ENCODE results near the gene EEF1G. TPM values are rescaled to one million over a fixed set of nuclear protein-coding genes. Genes with fewer than 3 reads are reported as not detected.

The EEF1G gene
- total and polyA plus RNA-seq, 2 of the 13 experiments (the other 11 are each of a cell fraction or from before 2014, with no cell fraction given): 1,787 to 2,144 TPM

DNA sequence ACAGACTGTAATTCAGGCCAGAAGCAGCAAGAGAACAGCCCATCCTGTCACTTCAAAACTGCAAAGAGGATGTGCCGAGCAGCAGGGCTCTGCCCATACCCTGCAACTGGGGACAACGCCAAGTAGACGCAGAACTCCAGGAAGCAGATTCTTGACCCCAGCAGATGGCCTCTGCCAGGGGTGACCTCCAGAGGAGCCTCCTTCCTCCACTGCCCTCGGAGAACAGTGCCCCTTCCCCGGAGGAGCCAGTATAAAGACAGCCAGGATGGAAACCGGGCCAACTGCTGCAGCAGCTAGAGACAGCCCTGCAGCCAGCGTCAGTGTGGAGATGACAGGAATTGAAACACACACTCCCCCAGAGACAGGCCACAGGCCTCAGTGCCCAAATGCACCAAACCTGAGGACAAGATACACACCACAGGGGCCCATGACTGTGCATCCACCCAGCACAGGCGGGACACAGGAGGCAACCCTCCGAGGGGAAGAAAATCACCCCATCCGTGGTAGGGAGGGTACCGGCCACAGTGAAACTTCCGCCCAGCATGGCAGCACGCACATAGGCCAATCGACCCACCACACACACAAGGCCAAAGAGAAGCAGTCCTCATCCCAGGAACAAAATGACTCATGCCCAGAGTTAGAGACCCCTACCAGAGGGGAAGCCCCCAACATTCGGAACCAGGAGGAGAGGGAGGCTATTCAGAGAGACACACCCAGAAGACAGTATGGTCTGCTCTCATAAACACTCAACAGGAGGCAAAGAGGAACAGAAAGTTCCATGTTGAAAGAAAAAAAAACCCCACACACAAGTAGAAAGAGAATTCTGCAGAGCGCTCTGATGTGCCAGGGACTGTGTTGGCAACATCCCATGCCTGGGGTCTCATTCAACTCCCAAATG is 32.6 kb downstream of the EEF1G start:
- TF ChIP-seq, protein P1, sequence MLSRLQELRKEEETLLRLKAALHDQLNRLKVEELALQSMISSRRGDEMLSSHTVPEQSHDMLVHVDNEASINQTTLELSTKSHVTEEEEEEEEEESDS (CRISPR knock-in tag; IDR thresholded peaks at IDR 0.05; ENCODE audit: borderline replicate concordance): no peak
- TF ChIP-seq MIER2 (CRISPR knock-in tag; IDR thresholded peaks at IDR 0.05): no peak
- no peak for TF ChIP-seq ZSCAN25 (CRISPR knock-in tag; IDR thresholded peaks at IDR 0.05)
- no peak for TF ChIP-seq ZNF232 (CRISPR knock-in tag; IDR thresholded peaks at IDR 0.05; ENCODE audit: borderline replicate concordance)
- TF ChIP-seq GATAD2A (CRISPR knock-in tag; IDR thresholded peaks at IDR 0.05): no peak
- no peak for TF ChIP-seq HNRNPH1 (optimal IDR thresholded peaks at IDR 0.05; ENCODE audit: low read depth, low read length)
- no peak for TF ChIP-seq FLYWCH1 (CRISPR knock-in tag; IDR thresholded peaks at IDR 0.05)
- TF ChIP-seq, protein P2, sequence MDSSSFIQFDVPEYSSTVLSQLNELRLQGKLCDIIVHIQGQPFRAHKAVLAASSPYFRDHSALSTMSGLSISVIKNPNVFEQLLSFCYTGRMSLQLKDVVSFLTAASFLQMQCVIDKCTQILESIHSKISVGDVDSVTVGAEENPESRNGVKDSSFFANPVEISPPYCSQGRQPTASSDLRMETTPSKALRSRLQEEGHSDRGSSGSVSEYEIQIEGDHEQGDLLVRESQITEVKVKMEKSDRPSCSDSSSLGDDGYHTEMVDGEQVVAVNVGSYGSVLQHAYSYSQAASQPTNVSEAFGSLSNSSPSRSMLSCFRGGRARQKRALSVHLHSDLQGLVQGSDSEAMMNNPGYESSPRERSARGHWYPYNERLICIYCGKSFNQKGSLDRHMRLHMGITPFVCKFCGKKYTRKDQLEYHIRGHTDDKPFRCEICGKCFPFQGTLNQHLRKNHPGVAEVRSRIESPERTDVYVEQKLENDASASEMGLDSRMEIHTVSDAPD (CRISPR knock-in tag; IDR thresholded peaks at IDR 0.05): no peak
- TF ChIP-seq MYNN (CRISPR knock-in tag; IDR thresholded peaks at IDR 0.05; ENCODE audit: low read depth): no peak
- TF ChIP-seq MATR3 (CRISPR knock-in tag; IDR thresholded peaks at IDR 0.05): no peak
- no peak for TF ChIP-seq ZNF329 (CRISPR knock-in tag; IDR thresholded peaks at IDR 0.05; ENCODE audit: low read depth)
- TF ChIP-seq GABPB1 (CRISPR knock-in tag; IDR thresholded peaks at IDR 0.05): no peak
- TF ChIP-seq ZNF644 (CRISPR knock-in tag; IDR thresholded peaks at IDR 0.05; ENCODE audit: low read depth): no peak
- Histone ChIP-seq H3K4me2 (ENCODE audit: low read depth, low read length) (no peak overlapping the region), H3K79me2 (ENCODE audit: insufficient read depth, low read length) (peaks cover 89% of the 10 kb centered on the region), H3K9me3 (ENCODE audit: low read length) (no peaks in the 10 kb centered on the region), H3K36me3 (replicated peaks in 1 of 2; ENCODE audit: control insufficient read depth in 1 of 2, insufficient read depth in 2 of 2, low read length in 2 of 2) (peaks cover 7 to 8% of the 10 kb centered on the region in 2 experiments; a peak in 4 of 5 replicates), H3K27me3 (ENCODE audit: control insufficient read depth in 1 of 2, insufficient read depth in 2 of 2, low read length in 2 of 2) (no peaks in the 10 kb centered on the region), H3K4me1 (ENCODE audit: insufficient read depth, low read length) (peaks cover 57% of the 10 kb centered on the region), H3K4me3 (replicated peaks in 1 of 3; ENCODE audit: insufficient read depth in 1 of 3, low read depth in 2 of 3, low read length in 3 of 3) (no peak overlapping the region), H3K27ac (ENCODE audit: extremely low read length, insufficient read depth, low read length) (no peak overlapping the region), H3K9ac (ENCODE audit: insufficient read depth, low read depth, low read length) (no peak overlapping the region), H2AFZ (ENCODE audit: low read length) (no peak overlapping the region), H4K20me1 (ENCODE audit: insufficient read depth, low read length) (peaks cover 87% of the 10 kb centered on the region)
- ChIA-PET CTCF (ENCODE audit: low intra/inter-chr PET ratio, low total read pairs) (no interaction called here), POLR2A (interaction anchor here (0.8 kb wide), 1 partner anchor 124 kb away, joined by 3 read pairs; the partner anchor contains the start of genes C11orf98 and CSKMT)
- intact Hi-C loops (cut with micrococcal nuclease; ENCODE audit: unreplicated experiment) (loop anchor here (10.0 kb wide), 1 partner anchor 146 kb away; no protein-coding TSS in a partner anchor), in situ Hi-C loops (cut with HindIII; ENCODE audit: extremely low pct_ligation_motif_present, low pct_unique_long_range_greater_than_20kb) (loop anchor here (5.0 kb wide), 1 partner anchor 34 kb away; no protein-coding TSS in a partner anchor)
- no peak for DNase-seq (ENCODE audit: low spot score)
- no peak for FAIRE-seq
- no peak for ATAC-seq
- 94% methylated on average over 6 of the region's 16 CpGs for WGBS (ENCODE audit: low lambda C conversion rate)
- no TSS peak for BruUV-seq (replicated peaks)

All from HepG2 (cell line).